GM12878 (cell line): Measurements from ENCODE around the gene COL23A1. TPM values are rescaled to one million over a fixed set of nuclear protein-coding genes. Genes with fewer than 3 reads are reported as not detected.

Experiments used
- ATAC-seq: fragments of 200-7000 bp; cut with Tn5 transposase; 3 replicates; pipeline ENCODE4 v1.9.1; 2020; ENCODE audit warnings: mild to moderate bottlenecking, moderate library complexity
- BruUV-seq: library from RNA; stranded (reverse); fragments of 400-500 nt; replicated peaks from 2 replicates; lab custom pipeline; 2021; lab: Mats Ljungman, UMichigan
- CTCF ChIA-PET: fragments of 300-600 bp; sonication (Branson Sonifier 250); formaldehyde crosslinking; extraction: SDS; loops from one replicate; lab custom pipeline; 2021; ENCODE audit warnings: inconsistent platforms; lab: Yijun Ruan, JAX
- POLR2A ChIA-PET: fragments of 350-600 bp; formaldehyde crosslinking; extraction: SDS; loops from one replicate; lab custom pipeline; 2021; ENCODE audit warnings: inconsistent platforms; lab: Charles Lee
- RAD21 ChIA-PET: fragments of 300-600 bp; sonication (Branson Sonifier 250); formaldehyde crosslinking; loops from one replicate; lab custom pipeline; 2023; ENCODE audit warnings: antibody characterized with exemption; ENCODE audit not compliant: unreplicated experiment; lab: Charles Lee
- SMC1A ChIA-PET: fragments of 300-600 bp; sonication (Branson Sonifier 250); formaldehyde crosslinking; loops from one replicate; lab custom pipeline; 2023; ENCODE audit not compliant: unreplicated experiment, uncharacterized antibody; lab: Charles Lee
- DNase-seq: peaks from one replicate; pipeline ENCODE4 v3.0.0-alpha.2; 2011; ENCODE audit warnings: low read depth, low spot score
- FAIRE-seq: peaks from 3 replicates; lab custom pipeline; 2011; peaks lifted over from hg19 to GRCh38; lab: Jason Lieb, UNC
- H2AFZ ChIP-seq: 2 replicates; pipeline ENCODE4 v1.6.0; 2011; ENCODE audit warnings: low read depth, low read length, control low read depth; ENCODE audit not compliant: control insufficient read depth
- H3K27ac ChIP-seq: 2 replicates; pipeline ENCODE4 v1.5.1; 2011; ENCODE audit warnings: control low read depth; ENCODE audit not compliant: control insufficient read depth, insufficient read depth
- H3K27me3 ChIP-seq, 2 experiments: replicated peaks in 1 of 2; 2 replicates each; pipeline versions ENCODE4 v1.6.0 to v1.6.1; 2011; ENCODE audit warnings: low read length in 1 of 2; ENCODE audit not compliant: control insufficient read depth in 2 of 2, insufficient read depth in 2 of 2
- H3K36me3 ChIP-seq, 2 experiments: 2 replicates each; pipeline ENCODE4 v1.5.1; 2011; ENCODE audit warnings: low read length in 1 of 2; ENCODE audit not compliant: control insufficient read depth in 2 of 2, insufficient read depth in 2 of 2
- H3K4me1 ChIP-seq: 2 replicates; pipeline ENCODE4 v1.6.1; 2011; ENCODE audit warnings: mild to moderate bottlenecking, low read length, moderate library complexity, mixed read lengths; ENCODE audit not compliant: control insufficient read depth, insufficient read depth
- H3K4me2 ChIP-seq: 2 replicates; pipeline ENCODE4 v1.6.0; 2011; ENCODE audit warnings: control low read depth; ENCODE audit not compliant: control insufficient read depth, insufficient read depth
- H3K4me3 ChIP-seq: fragments of 200-600 bp; sonication (generic); 2 replicates; pipeline ENCODE4 v1.5.1; 2016
- H3K79me2 ChIP-seq: 2 replicates; pipeline ENCODE4 v1.6.0; 2011; ENCODE audit warnings: low read length; ENCODE audit not compliant: control insufficient read depth, insufficient read depth
- H3K9ac ChIP-seq: 2 replicates; pipeline ENCODE4 v1.8.0; 2011; ENCODE audit warnings: low read length, control low read depth, mixed read lengths; ENCODE audit not compliant: control insufficient read depth, insufficient read depth
- H3K9me3 ChIP-seq: replicated peaks from 3 replicates; pipeline ENCODE4 v1.5.1; 2011; ENCODE audit warnings: mild to moderate bottlenecking, low read length; ENCODE audit not compliant: control insufficient read depth, insufficient read depth
- H4K20me1 ChIP-seq: 2 replicates; pipeline ENCODE4 v1.6.0; 2011; ENCODE audit not compliant: control insufficient read depth, insufficient read depth
- ATF3 ChIP-seq: IDR thresholded peaks from 2 replicates; pipeline ENCODE4 v1.6.1; 2011; ENCODE audit warnings: low read depth, mild to moderate bottlenecking, low read length, moderate library complexity, borderline replicate concordance; ENCODE audit errors: extremely low read depth
- RAD51 ChIP-seq: fragments of 450-650 bp; IDR thresholded peaks from 2 replicates; pipeline ENCODE4 v1.6.1; 2016; ENCODE audit warnings: moderate library complexity, mild to moderate bottlenecking, inconsistent platforms
- TARDBP ChIP-seq: IDR thresholded peaks from 2 replicates; pipeline ENCODE4 v1.6.1; 2016; ENCODE audit warnings: borderline replicate concordance
- ZNF274 ChIP-seq: IDR thresholded peaks from one replicate; pipeline ENCODE4 v1.8.0; 2011; ENCODE audit not compliant: insufficient read length, insufficient read depth
- ZNF592 ChIP-seq: fragments of 450-650 bp; IDR thresholded peaks from 2 replicates; pipeline ENCODE4 v1.6.1; 2017; ENCODE audit warnings: mild to moderate bottlenecking, moderate library complexity
- ZNF687 ChIP-seq: fragments of 450-650 bp; IDR thresholded peaks from 2 replicates; pipeline ENCODE4 v1.6.1; 2017; ENCODE audit warnings: mild to moderate bottlenecking, moderate library complexity
- WGBS: methylation state at CpG from one replicate; pipeline ENCODE4 v1.1.6; 2016; ENCODE audit warnings: low lambda C conversion rate; ENCODE audit not compliant: insufficient replicate concordance, insufficient coverage; ENCODE audit errors: missing lambda C conversion rate; 5-methylcytosine and 5-hydroxymethylcytosine counted together
- in situ Hi-C: fragments of 300-500 bp; cut with MboI; formaldehyde crosslinking; loops from 9 replicates; pipeline ENCODE4 v1.14.3; 2018; ENCODE audit warnings: mixed read lengths
- intact Hi-C: fragments of 100-400 bp; cut with micrococcal nuclease; formaldehyde crosslinking; loops from one replicate; pipeline ENCODE4 v1.14.2; 2022; ENCODE audit not compliant: unreplicated experiment
- polyA plus RNA-seq, 11 experiments: library from polyadenylated mRNA; depleted of rRNA in 4 of 11; unstranded in 6 of 11; stranded (reverse) in 5 of 11; fragments of >200 nt; fragmentation: Nextera tagmentation in 4 of 11; fragmentation: Illumina TruSeq in 1 of 11; extraction: Ambion mirVana in 4 of 11; extraction: Trizol in 1 of 11; gene quantifications; 1 replicate in 1 of 11; 2 replicates in 10 of 11; pipeline versions ENCODE4 v1.2.1 to v1.2.3, GENCODE V29; 2011 to 2016; ENCODE audit warnings: inconsistent platforms in 2 of 11, missing spikeins in 2 of 11, low read depth in 1 of 11
- total RNA-seq, 4 experiments: library from RNA; depleted of rRNA in 3 of 4; stranded (reverse); fragments of >200 nt in 3 of 4; fragmentation: Illumina TruSeq in 1 of 4; extraction: Trizol in 1 of 4; gene quantifications; 2 replicates each; pipeline versions ENCODE4 v1.2.1 to v1.2.3, GENCODE V29; 2013 to 2021

The COL23A1 gene
- total and polyA plus RNA-seq, 10 of the 15 experiments (the other 5 are each of a cell fraction or from before 2014, with no cell fraction given), result 0.03 to 0.83 (median 0.09) TPM; not detected in 5

GRCh38 chr5:178492278-178492677 lies 97.9 kb downstream of the COL23A1 start:
- H3K9me3 ChIP-seq, result no peaks in the 10 kb centered on the region; the same call in 2 of the 3 replicates
- no peak for ATAC-seq
- no TSS peak for BruUV-seq
- in situ Hi-C loops (no loop called here), intact Hi-C loops (no loop called here)
- H3K4me3 ChIP-seq, result no peak overlapping the region
- 42% methylated on average over 10 of the region's 10 CpGs for WGBS
- POLR2A ChIA-PET, result no interaction called here
- no peak overlapping the region for H3K9ac ChIP-seq
- no peaks in the 10 kb centered on the region for H3K27me3 ChIP-seq
- H4K20me1 ChIP-seq, result no peaks in the 10 kb centered on the region
- no peaks in the 10 kb centered on the region for H3K36me3 ChIP-seq
- no peak for TF ChIP-seq ZNF274
- no peak for TF ChIP-seq TARDBP
- TF ChIP-seq RAD51, result no peak
- no peak for TF ChIP-seq ZNF687
- no peak for TF ChIP-seq ATF3
- no peak for TF ChIP-seq ZNF592
- no peak overlapping the region for H2AFZ ChIP-seq
- no peaks in the 10 kb centered on the region for H3K4me1 ChIP-seq
- no peak for DNase-seq
- no peak for FAIRE-seq
- H3K79me2 ChIP-seq, result no peaks in the 10 kb centered on the region
- CTCF ChIA-PET, result no interaction called here
- H3K4me2 ChIP-seq, result no peak overlapping the region
- RAD21 ChIA-PET, result no interaction called here
- SMC1A ChIA-PET, result no interaction called here
- H3K27ac ChIP-seq, result no peak overlapping the region
